Measurements from ENCODE around the gene RAB2B. TPM values are rescaled to one million over a fixed set of nuclear protein-coding genes. Genes with fewer than 3 reads are reported as not detected.

The RAB2B gene
- total RNA-seq, result 10 to 100 TPM; 26.2 to 41.0 (median 28.3) TPM

DNA sequence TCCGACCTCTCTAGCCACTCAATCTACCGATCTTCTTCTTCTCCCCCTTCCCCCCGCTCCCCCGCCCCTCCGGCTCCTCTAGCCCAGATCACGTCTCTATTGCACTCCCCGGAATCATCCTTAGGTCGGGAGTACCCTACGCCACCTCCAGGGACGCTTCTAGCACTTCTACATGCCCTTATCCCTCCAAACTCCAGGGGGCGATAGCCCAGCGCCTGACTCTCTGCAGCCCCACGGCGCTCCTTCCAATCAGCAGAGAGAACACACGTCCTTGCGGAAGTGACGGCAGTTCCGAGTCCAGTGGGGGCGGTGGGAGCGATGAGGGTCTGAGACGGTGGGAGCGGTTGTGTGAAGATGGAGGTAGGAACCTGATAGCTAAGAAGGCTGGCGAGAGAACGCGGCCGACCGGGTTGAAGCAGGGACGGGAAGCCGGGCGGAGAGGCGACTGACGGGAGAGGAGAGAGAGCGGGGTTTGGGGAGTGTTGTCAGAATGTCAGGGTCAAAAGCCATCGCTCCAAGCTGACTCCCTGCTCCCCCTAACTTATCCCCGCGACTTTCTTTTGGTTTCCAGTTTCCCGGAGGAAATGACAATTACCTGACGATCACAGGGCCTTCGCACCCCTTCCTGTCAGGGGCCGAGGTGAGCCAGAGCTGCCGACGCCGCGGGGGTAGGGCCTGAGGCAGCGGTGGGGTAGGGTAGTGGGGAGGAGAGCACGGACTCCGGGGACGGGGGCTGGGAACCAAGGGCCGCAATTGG, at the start of gene RAB2B, which contains the start of gene TOX4:
RAB2B (minus strand) TSS at position 35 of the 757 bp plus-strand sequence. CDS start 87 bp downstream, outside the sequence.
TOX4 (plus strand) TSS at position 271 of the 757 bp plus-strand sequence; CDS start at position 355, 84 bp downstream.
- H3K9me3 ChIP-seq, result no peaks in the 10 kb centered on the region
- H3K36me3 ChIP-seq, result peaks cover 0 to 36% (median 16%) of the 10 kb centered on the region in 4 donors
- DNase-seq (ENCODE audit: extremely low spot score), result peak; percentile 99
- TF ChIP-seq POLR2AphosphoS5 (IDR thresholded peaks at IDR 0.05), result peak; percentile 95 to 96
- TF ChIP-seq, protein P1, sequence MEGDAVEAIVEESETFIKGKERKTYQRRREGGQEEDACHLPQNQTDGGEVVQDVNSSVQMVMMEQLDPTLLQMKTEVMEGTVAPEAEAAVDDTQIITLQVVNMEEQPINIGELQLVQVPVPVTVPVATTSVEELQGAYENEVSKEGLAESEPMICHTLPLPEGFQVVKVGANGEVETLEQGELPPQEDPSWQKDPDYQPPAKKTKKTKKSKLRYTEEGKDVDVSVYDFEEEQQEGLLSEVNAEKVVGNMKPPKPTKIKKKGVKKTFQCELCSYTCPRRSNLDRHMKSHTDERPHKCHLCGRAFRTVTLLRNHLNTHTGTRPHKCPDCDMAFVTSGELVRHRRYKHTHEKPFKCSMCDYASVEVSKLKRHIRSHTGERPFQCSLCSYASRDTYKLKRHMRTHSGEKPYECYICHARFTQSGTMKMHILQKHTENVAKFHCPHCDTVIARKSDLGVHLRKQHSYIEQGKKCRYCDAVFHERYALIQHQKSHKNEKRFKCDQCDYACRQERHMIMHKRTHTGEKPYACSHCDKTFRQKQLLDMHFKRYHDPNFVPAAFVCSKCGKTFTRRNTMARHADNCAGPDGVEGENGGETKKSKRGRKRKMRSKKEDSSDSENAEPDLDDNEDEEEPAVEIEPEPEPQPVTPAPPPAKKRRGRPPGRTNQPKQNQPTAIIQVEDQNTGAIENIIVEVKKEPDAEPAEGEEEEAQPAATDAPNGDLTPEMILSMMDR (IDR thresholded peaks at IDR 0.05), result peak; percentile 92 to 99 (median 97)
- peak; percentile 5 for TF ChIP-seq EP300 (IDR thresholded peaks at IDR 0.05)
- peak; percentile 82 for TF ChIP-seq POLR2A (IDR thresholded peaks at IDR 0.05; ENCODE audit: low read depth)
- WGBS, result under 1% methylated on average over 47 of the region's 49 CpGs
- H3K4me3 ChIP-seq, result peak within 1 kb of the TSS; percentile 68 to 88 (median 86)
- H3K27me3 ChIP-seq, result no peaks in the 10 kb centered on the region
- H3K4me1 ChIP-seq, result peaks cover 19 to 38% (median 28%) of the 10 kb centered on the region in 4 donors
- intact Hi-C loops (cut with DNase I), result loop anchor here (5.0 kb wide), 1 partner anchor 35 kb away; the partner anchor contains the start of gene METTL3
- H3K27ac ChIP-seq (replicated peaks in 1 of 4), result peak within 1 kb of the TSS; percentile 86 to 93 (median 90)

DNA sequence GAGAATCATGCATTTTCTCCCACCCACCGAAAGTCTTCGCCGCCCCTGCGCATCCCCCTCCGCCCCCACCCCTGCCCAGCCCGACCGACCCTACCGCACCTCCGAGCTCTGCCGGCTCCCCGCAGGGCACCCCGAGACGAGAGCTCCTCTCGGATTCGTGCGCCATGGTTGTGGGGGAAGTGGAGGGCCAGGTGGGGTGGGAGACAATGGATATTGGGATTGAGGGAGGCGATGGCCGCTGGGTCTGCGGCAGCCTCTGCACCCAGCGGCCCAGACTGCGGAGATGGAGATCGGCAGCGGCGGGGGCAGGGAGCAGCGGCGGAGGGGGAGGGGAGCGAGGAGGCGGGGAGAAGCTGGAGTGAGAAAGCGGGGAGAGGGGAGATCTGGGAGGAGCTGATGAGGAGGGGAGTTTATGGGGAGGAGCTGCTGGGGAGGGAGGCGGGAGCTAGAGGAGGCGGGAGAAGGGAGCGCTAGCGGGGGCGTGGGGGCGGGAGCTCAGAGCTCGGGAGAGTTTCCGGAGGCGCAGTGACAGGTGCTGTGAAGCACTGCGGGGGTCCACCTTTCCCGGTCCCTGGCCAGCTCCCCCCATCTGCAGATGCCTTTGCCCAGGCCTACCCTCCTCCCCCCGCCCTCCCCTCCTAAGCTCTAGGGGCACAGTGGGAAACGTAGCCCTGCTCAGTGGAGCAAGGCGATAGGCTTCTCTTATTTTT, 49.4 kb upstream of the RAB2B start, which contains the start of gene SALL2:
SALL2 (minus strand) TSS at position 385 of the 710 bp plus-strand sequence; CDS start at position 166, 219 bp downstream.
- Histone ChIP-seq H3K27ac (replicated peaks in 1 of 4) (peak within 1 kb of the TSS; percentile 83 to 84 (median 84)), H3K27me3 (no peaks in the 10 kb centered on the region), H3K4me3 (peak within 1 kb of the TSS; percentile 81 to 95 (median 85)), H3K36me3 (peaks cover 0 to 26% (median 8%) of the 10 kb centered on the region in 4 donors), H3K9me3 (no peaks in the 10 kb centered on the region), H3K4me1 (peaks cover 7 to 22% (median 21%) of the 10 kb centered on the region in 4 donors)
- intact Hi-C loops (cut with DNase I), result no loop called here
- WGBS, result under 1% methylated on average over 28 of the region's 43 CpGs
- peak; percentile 93 for DNase-seq (ENCODE audit: extremely low spot score)
- TF ChIP-seq POLR2AphosphoS5 (IDR thresholded peaks at IDR 0.05), result peak in 1 of 2 donors; percentile 60
- TF ChIP-seq POLR2A (IDR thresholded peaks at IDR 0.05; ENCODE audit: low read depth), result no peak

GRCh38 chr14:21525571-21525961, 48.8 kb upstream of the RAB2B start:
- TF ChIP-seq, protein P1 (IDR thresholded peaks at IDR 0.05), result no peak
- no peak for TF ChIP-seq POLR2AphosphoS5 (IDR thresholded peaks at IDR 0.05)
- no peak for TF ChIP-seq POLR2A (IDR thresholded peaks at IDR 0.05; ENCODE audit: low read depth)
- no peak for TF ChIP-seq EP300 (IDR thresholded peaks at IDR 0.05)
- DNase-seq (ENCODE audit: extremely low spot score), result no peak
- 38% methylated on average over 9 of the region's 12 CpGs for WGBS
- intact Hi-C loops (cut with DNase I), result no loop called here
- Histone ChIP-seq H3K27me3 (no peaks in the 10 kb centered on the region), H3K9me3 (no peaks in the 10 kb centered on the region), H3K27ac (replicated peaks in 1 of 4) (peak overlapping the region; percentile 83 to 84 (median 84)), H3K4me3 (peak overlapping the region; percentile 81 to 95 (median 85)), H3K4me1 (peaks cover 7 to 22% (median 21%) of the 10 kb centered on the region in 4 donors), H3K36me3 (peaks cover 0 to 26% (median 8%) of the 10 kb centered on the region in 4 donors)

DNA sequence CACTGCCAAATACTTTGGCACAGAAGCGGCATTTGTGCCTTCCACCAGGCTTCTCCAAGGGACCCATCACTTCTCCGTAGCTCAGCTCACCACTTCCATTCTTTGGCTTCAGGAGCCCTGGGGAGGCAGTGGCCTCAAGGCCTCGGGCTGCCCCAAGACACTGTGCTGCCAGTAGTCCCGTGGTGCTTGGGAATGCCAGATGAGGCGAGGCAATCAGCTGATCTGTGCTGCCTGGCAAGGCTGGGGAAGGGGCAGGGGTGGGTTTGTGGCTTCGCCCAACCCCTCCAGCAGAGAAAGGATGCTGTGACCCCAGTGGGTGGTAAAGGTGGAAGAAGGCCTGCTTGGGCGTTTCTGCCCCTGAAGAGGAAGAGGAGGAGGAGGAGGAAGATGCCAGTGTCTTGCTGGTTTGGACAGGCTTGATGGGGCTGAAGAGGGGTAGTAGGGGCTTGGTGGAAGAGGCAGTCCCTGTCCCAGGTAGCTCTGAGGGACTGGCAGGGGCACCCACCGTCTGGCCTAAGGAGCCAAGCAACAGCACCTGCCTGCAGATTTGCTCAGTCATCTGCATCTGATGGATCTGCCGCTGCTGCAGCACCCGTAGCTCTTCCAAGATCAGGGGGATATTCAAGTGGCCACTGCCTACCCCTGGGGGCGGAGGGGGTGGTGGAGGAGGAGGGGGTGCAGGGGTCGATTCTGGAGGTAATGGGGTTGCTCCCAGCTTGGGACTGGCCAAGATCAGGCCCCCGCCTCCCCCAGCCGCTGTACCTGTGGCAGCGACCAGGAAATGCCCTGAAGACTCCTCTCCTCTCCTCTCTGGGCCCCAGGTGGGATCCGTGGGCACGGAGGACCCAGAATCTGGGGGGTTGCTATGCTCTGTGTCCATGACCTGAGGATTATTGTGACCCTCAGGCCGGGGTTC, 48.1 kb upstream of the RAB2B start:
- peaks cover 7 to 22% (median 21%) of the 10 kb centered on the region in 4 donors for H3K4me1 ChIP-seq
- no peaks in the 10 kb centered on the region for H3K9me3 ChIP-seq
- TF ChIP-seq, protein P1 (IDR thresholded peaks at IDR 0.05), result no peak
- WGBS, result 72% methylated on average over 7 of the region's 18 CpGs
- H3K27me3 ChIP-seq, result no peaks in the 10 kb centered on the region
- H3K27ac ChIP-seq (replicated peaks in 1 of 4), result peak overlapping the region; percentile 83 to 84 (median 84)
- intact Hi-C loops (cut with DNase I), result no loop called here
- no peak for DNase-seq (ENCODE audit: extremely low spot score)
- H3K36me3 ChIP-seq, result peaks cover 0 to 26% (median 8%) of the 10 kb centered on the region in 4 donors
- H3K4me3 ChIP-seq, result peak overlapping the region; percentile 81 to 95 (median 85)
